HG02623 (cell line): ENCODE measurements around the gene NF2.

Source experiments
- ATAC-seq: cut with Tn5 transposase; IDR thresholded peaks from one replicate; pipeline ENCODE4 v1.9.1; 2021; ENCODE audit warnings: moderate library complexity; ENCODE audit not compliant: unreplicated experiment

NF2 gene

DNA sequence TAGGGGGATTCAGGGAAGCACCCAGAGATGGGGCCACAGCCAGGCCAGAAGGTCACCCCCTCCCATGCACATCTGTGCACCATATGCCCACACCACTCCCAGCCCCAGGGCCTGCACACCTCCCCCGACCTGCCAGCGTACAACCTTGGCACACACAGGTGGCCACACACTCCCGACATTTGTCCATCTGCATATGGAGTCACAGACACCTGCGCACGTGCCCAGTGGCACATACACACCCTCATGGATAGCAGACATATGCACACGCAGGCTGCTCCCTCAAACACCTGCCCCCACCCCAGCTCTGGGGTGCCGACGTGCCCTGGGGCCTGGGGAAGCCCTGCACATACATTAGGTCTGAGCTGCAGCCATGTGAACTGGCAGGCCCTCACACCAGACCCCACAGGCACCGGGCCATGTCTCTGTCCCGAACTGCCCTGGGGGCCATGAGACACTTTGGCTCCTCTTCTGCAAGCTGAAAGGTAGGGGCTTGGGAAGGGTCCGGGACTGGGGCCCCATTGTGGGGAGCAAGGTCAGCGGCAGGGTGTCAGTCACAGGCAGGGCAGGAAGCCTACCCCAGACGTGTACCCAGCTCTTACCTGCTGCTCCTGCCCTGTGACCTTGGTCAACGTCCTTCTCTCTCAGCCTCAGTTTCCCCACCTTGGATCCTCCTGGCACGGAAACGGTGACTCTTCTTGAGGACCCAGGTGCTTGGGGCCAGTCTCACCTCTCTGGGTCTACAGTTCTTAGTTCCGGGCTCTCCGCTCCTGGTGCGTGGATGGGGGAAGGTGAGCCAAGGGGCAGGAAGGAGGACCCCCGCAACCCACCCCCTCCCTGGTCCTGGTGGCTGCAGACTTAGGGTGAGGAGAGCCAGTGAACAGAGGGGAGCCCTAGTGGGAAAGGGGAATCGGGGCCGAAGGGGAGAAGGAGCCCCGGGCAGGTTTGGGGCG lies 115.8 kb downstream of the NF2 start:
- ATAC-seq = no peak

DNA sequence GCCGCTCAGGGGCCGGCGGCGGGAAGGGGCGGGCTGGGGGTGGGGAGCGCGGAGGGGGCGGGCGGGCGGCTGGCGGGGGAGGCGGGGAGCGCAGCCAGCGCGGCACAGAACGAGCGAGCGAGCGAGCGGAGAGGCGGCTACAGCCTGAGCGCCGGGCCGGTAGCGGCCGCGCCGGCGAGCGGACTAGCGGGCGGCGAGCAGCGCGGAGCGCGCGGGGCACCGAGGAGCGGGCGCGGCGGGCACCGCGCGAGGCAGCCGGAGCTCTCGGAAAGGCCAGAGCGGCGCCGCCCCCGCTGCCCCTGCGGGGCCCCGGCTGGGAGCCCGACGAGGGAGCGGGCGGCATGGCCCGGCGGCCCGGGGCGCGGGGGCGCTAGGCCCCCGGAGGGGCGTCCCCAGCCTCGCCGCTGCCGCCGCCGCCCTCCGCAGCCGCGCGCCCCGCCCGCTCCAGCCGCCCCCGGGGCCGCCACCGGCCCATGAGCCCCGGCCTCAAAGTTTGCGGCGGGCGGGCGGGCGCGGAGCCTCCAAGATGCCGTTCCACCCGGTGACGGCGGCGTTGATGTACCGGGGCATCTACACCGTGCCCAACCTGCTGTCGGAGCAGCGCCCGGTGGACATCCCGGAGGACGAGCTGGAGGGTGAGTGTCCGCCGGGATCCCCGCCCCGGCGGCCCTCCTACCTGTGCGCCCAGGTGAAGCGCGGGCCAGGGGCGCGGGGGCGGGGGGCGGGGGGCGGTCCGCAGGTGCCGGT lies 116.6 kb downstream of the NF2 start, which contains the start of gene CABP7:
Gene CABP7 (plus strand): TSS at position 105 of the 747 bp plus-strand sequence. CDS start 422 bp downstream, at position 527.
- ATAC-seq = no peak

DNA sequence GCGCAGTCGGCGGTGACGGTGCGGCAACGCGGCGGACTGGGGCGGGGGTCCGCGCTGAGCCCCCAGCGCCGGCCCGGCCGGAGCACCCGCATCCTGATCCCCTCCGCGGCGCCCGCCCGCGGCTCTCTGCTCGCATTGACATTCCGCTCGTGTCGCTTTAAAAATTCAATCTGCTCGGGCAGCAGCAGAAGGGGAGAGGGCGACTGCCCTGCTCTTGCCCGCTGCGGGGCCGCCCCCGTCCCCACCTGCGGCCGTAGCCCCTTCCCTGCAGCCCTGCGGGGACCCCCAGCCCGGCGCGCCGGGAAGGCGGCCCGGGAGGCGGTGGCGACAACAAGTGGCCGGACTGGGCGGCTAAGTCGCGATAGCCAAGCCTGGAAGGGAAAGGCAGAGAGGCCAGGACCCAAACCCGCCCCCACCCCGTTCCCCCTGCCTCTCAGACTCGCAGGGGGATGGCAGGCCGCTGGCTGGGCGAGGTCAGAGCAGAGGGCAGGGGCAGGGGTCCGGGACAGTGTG lies 117.4 kb downstream of the NF2 start:
- ATAC-seq = no peak

DNA sequence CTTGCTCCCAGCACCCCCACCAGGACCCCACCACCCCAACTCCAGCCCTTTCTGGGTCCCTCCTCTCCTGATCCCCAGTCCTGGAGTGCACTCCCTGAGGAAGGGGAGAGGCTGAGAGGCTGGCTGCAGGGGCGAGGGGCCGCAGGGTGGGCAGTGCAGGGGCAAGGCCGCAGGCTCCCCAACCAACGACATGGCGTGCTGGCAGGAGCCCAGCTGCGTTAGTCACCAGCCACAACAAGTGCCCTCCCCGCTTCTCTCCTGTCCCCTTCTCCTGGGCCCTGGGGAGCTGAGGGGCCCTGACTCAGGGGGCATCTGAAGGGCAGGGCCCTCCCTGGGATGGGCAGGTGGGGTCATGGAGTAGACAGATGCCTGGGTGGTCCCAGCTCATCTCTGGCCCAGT lies 118.7 kb downstream of the NF2 start:
- ATAC-seq = no peak

DNA sequence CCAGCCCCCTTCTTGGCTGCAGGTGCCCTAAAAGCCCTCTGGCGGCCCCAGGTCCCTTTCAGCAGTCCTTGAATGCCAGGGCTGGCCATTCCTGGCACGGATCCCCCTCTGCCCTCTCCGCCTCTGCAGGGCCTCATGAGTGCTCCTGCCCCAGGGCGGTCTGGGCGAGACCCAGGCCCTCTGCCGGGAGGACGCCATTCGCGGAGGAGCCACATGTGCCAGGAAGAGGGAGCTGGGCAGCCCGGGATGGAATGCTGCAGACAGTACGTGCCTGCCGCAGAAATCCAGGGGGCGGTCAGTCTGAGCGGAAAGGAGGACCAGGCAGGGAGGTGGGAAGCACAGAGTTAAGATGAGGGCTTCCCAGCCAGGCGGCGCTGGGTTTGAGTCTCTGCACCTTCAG lies 119.2 kb downstream of the NF2 start:
- ATAC-seq = no peak

DNA sequence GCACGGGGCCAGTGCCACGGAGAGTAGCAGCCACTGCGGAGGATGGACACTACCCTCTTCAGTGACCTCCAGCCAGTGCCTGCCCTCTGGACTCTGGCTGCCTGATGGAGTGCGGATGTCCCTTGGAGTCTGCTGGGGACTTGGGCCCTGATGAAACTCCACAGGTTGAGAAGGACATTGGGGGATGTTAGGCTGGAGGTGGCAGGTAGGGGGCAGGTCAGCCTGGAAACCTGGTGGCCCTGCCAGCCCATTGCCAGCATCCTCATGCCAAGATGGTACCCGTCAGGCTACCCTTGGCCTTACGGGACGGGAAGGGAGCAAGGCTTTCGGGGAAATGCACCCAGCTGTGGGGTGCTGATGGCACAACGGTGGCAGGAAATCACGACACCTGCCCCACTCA lies 120.3 kb downstream of the NF2 start:
- ATAC-seq = no peak

DNA sequence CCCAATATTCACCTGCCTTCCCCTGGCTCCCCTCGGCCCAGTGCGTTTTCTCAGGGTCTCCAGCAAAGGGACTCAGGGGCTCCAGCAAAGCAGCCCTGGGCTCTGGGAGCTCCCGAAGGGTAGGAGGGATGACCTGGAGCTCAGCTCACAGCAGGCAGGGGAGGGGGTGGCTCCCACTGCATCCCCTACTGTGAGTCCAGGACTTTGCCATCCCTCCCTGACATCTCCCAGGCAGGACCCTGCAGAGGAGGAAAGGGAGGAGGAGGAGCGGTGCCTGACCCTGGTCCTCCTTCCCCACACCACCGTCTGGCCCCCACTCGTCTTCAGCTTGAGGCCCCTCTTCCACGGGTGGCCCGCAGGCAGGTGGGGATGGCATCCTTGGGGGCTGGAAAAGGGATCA lies 121.4 kb downstream of the NF2 start:
- no peak for ATAC-seq

DNA sequence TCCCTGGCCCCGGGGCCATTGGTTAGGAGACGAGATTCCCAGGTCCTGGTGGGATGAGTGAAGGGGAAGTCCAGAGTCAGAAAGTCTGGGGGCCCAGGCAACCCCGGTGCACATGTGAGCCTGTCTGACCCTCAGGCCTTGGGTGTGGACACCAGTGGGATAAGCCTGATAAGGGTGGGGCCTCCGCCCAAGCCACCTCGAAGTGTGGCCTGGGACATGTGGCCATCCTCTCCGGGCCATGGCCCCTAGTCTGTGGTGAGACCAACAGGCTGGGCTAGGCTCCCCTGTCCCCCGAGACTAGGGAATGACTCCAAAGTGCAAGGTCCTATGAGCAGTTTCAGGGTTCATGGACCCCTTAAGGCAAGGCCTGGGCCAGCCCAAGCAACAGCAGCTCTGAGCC lies 122.7 kb downstream of the NF2 start:
- ATAC-seq = no peak

DNA sequence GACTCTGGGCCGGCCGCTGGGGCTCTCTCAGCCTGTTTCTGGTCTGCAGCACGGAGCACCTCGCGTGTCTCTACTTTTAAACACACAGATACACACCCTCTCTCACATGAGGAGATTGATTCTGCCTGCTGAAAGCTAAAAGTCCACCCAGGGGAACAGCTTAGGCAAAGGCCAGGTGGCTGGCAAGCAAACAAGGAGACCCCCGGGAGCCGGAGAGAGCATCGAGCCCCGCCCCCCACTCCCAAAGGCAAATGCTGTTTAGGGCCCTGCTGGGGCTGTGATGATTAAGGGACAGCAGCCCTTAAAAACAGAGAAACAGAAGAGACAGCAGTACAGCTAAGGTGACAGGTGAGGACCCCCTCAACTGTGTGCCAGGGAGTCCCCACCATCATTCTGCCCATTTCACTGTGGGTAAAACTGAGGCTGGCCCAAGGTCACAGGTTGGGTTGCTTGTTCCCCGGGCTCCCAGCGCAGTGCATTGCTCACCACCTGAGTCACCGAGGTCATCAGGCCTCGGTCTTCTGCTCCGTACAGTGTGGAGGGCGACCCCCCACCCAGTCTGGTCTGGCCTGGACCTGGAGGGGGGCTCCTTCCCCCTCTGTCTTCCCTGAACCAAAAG lies 123.2 kb downstream of the NF2 start:
- no peak for ATAC-seq

DNA sequence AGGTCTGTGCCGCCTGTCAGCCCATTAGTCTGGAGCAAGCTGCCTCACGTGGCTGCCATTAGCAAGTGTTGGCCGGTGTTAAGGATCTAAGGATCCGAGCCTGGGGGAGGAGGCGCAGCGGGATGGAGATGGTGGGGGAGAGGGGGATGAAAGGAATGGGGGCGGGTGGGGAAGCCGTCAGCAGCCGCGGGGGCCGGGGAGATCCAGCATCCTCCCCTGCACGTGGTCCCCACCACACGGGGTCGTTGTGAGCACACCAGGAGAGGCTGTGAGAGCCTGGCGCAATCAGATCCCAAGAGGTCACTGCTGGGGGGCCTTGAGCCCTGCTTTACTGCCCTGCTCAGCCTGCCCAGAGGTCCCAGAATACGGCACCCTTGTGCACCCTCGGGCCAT lies 123.7 kb downstream of the NF2 start:
- no peak for ATAC-seq

DNA sequence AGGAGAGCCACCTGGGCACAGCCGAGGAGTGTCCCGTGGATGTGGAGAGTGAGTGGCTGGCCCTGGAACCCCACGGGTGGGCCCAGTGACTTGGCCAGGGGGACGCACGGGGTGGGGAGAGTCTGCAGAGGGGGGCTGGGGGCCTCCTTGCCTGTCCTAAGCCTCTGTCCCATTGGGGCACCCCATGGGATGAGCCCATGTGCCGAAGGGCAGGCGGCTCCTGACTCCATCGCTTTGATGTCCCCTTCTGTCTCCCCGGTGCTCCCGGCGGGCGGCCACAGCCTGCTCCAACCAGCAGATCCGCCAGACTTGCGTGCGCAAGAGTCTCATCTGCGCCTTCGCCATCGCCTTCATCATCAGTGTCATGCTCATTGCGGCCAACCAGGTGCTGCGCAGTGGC lies 125.7 kb downstream of the NF2 start:
- ATAC-seq = no peak

DNA sequence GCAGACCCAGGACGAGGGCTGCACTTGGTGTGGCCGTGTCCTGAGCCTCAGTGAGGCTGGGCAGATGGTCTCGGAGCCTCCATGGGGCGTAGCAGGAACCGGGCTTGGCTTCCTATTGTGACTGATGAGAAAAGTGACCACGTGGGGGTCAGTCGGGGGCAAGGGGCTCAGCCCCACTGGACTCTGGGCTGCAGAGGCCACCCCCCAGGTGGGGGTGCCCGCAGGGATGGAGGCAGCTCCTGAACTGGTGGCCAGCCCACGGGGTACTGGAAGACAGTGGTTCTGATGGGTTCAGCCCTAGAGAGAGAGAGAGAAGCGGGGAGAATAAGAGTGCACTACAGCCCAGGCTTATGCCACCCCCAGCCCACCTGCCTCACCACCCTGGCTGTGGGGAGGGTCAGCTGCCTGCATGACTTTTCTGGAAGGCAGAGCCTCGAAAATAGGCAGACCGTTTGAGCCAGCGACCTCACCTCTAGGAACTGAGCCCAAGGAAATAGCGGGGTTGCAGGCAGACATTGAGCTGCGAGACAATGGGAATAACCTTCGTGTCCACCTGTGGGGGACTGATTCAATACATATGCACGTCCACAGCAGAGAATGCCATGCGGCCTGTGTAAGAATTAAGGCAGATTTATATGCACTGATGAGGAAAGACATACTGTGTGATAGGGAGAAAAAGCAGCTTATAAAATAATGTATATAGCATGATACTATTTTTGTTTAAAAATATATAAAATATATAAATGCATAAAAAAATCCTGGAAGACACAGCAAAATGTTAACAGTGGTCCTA lies 127.8 kb downstream of the NF2 start:
- ATAC-seq = no peak

DNA sequence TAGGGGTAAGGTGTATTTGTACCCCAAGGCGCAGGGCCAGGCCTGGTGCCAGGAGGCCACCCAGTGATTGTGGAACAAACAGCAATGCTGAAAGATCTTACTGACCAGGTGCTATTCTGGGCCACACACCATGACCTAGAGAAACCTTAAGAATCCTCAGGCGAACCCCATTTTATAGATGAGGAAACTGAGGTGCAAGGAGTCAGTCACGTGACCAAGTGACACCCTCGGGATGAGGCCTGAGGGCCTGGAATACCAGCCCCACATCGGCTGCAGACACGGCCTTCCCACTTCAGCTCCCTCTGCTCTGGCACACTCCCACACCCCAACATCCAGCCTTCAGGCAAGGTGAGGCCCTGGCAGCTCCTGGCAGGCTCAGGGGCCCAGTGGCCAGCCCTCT lies 129.4 kb downstream of the NF2 start:
- no peak for ATAC-seq

DNA sequence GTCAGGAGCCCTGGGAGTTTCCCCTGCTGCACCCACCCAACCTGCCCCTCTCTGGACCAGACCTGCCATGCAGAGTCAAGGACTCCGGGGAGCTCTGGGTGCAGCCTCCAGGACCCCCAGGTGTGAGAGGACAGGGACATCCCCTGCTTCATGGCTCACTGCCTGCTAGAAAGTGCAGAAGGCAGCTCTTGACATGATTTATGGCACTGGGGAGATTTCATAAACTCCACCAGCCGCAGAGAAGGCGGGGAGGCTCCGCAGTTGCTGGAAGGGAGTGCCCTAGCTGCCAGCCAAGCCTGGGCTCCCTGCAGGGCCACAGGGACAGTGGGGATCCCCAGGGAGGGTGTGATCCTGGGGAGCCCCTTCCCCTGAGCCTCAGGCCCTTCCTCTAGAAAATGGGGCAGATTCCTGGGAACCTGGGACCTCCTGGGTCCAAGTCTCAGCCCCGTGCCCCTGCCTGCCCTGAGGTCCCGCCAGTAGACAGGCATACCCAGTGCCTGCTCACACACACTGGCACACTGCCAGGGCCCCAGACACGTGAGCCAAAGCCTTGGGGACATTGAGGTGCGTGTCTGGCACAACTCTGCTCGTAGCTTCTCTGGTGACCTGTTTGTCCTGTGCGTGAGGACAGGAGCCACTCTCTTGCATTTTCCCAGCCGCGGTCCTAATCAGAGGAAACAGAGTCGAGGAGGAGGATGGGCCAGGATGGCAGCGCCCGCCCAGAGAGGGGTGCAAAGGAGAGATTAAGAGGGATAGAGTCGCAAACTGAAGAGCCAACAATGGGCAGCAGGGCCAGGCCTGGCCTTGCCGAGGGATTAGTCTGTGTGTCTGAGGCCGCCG lies 130.1 kb downstream of the NF2 start:
- no peak for ATAC-seq

DNA sequence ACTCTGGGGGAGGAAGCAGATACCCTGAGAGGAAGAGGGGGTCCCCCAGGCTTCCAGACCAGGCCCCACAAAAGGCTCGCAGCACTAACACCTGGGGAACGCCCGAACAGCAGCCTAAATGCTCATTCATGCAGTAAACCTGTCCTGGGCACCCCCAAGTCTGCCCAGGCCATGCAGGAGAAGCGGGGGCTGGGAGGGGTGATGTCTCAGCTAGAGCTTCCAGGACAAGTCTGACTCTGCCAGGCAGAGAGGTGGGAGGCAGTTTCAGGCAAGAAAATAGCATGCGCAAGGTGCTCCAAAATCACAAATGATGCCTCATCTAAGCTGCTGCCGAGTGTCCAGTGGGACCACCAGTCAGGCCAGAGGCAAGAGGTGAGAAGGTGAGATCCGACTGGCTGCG lies 131.0 kb downstream of the NF2 start:
- ATAC-seq = no peak

DNA sequence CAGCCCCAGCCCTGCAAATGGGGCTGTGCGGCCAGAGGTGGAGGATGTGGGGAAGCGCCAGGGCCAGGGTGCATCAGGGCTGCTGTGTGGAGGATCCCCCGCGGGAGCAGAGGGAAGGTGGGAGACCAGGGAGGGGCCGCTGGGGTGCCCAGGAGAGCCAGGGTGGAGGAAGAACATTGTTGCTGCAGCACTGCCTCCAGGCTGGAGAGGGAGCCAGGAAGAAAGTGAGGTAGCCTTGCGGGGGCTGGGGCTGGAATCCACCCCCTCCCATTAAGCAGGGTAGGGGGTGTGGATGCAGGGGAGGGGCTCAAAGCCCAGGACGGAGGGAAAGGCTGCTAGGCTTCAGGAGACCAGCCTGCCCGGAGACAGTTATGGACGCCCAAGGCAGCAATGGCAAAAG lies 131.4 kb downstream of the NF2 start:
- ATAC-seq = no peak

DNA sequence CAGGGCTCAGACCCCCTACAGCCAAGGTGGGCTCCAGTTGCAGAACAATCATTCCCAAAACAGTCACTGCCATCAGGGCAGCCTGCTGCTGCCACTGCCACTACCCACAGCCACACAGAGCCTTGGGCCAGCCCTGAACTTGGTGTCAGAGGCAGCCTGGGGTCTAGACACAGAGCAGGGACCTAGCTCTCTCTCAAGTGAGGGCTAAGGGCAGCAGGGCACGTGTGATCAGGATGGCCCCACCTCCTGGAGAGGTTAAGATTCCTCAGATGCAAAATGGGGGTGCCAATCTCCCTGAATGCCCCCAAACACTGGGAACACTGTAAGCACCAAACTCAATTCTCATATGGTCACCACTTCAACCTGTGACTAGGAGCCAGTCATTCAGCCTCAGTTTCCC lies 132.0 kb downstream of the NF2 start:
- no peak for ATAC-seq

DNA sequence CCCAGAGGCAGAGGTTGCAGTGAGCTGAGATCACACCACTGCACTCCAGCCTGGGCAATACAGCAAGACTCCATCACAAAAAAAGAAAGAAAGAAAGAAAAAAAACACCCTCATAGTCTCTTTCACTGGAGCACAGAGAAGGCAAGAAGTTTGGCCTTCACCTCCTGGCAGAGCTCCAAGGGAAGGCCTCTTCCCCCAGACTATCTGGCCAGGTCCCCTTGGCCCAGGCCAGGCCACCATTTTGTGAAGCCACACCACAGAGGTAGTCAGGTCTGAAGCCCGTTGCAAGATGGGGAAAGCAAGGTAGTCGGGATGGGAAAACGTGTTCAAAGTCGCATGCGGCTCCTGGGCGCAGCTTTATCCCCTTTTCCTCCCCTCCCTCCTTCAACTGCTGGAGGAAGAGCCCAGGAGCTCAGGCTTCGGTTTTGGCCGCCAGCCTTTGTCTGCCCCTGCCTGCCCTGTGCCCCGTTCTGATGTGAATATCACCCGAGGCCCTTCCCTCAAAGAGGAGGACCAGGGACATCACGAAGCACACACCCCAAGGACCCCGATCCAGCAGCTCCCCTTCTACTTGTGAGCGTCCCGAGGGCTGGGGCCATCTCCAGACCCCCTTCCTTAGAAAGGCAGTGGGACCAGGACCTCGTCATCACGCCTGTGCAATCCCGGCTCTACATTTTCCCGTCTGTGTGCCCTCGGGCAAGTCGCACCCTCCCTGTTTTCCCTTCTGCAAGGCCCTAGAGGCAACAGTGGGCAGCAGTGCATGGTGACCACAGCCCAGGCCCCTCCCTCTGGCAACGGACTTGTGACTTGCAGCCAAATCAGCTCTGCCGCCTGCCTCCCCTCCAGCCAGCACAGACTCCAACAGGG lies 134.1 kb downstream of the NF2 start:
- no peak for ATAC-seq
